Upper lobe of right lung (tissue), 1 donor: ENCODE measurements around the gene RNASE8. TPM values are rescaled to one million over a fixed set of nuclear protein-coding genes. Genes with fewer than 3 reads are reported as not detected.

Source experiments
- ATAC-seq: fragments of 200-7000 bp; cut with Tn5 transposase; one replicate; pipeline ENCODE4 v1.9.1; 2020; ENCODE audit warnings: mild to moderate bottlenecking, moderate library complexity
- DNase-seq: peaks from one replicate; pipeline ENCODE4 v3.0.0-alpha.2; 2020
- H3K27ac ChIP-seq: fragments of 200-600 bp; one replicate; pipeline ENCODE4 v1.8.0; 2022
- H3K27me3 ChIP-seq: fragments of 200-600 bp; one replicate; pipeline ENCODE4 v1.8.0; 2022; ENCODE audit warnings: mild to moderate bottlenecking
- H3K36me3 ChIP-seq: fragments of 200-600 bp; one replicate; pipeline ENCODE4 v1.8.0; 2022
- H3K4me1 ChIP-seq: fragments of 200-600 bp; one replicate; pipeline ENCODE4 v1.8.0; 2022
- H3K4me3 ChIP-seq: fragments of 200-600 bp; one replicate; pipeline ENCODE4 v1.8.0; 2022; ENCODE audit warnings: mild to moderate bottlenecking
- H3K9me3 ChIP-seq: fragments of 200-600 bp; one replicate; pipeline ENCODE4 v1.8.0; 2022
- CTCF ChIP-seq: fragments of 200-600 bp; IDR thresholded peaks from one replicate; pipeline ENCODE4 v1.8.0; 2022; ENCODE audit warnings: antibody characterized with exemption
- intact Hi-C: fragments of 100-400 bp; cut with DNase I; formaldehyde crosslinking; loops from one replicate; pipeline ENCODE4 v1.11.0; 2022
- total RNA-seq: library from RNA; stranded (reverse); fragmentation: NEBNext Ultra II Directional; extraction: Animal tissue kit (Norgen Biotek cat#: 25700); gene quantifications from one replicate; pipeline ENCODE4 v1.2.1, GENCODE V29; 2021
- donor health status: DM: no; HTN: yes; CAD: no; lungs with severe emphysema.

RNASE8 gene
- total RNA-seq, 1 donor from 2014 or later = not detected

- peaks cover 50% of the 10 kb centered on the region for H3K36me3 ChIP-seq
- no peak overlapping the region for H3K27ac ChIP-seq
- intact Hi-C loops = no loop called here
- H3K27me3 ChIP-seq = no peaks in the 10 kb centered on the region
- no peak overlapping the region for H3K4me3 ChIP-seq
- TF ChIP-seq CTCF = no peak
- H3K4me1 ChIP-seq = peaks cover 17% of the 10 kb centered on the region
- DNase-seq (no peak), ATAC-seq (no peak)
- H3K9me3 ChIP-seq = no peaks in the 10 kb centered on the region
Measured at GRCh38 chr14:21020977-21021545, 36.6 kb upstream of the RNASE8 start.

GRCh38 chr14:21022686-21023085 is 34.9 kb upstream of the RNASE8 start:
- no peak for TF ChIP-seq CTCF
- H3K9me3 ChIP-seq = no peaks in the 10 kb centered on the region
- no peak for ATAC-seq
- H3K27ac ChIP-seq = peak overlapping the region; percentile 17
- H3K27me3 ChIP-seq = no peaks in the 10 kb centered on the region
- no peak for DNase-seq
- peaks cover 41% of the 10 kb centered on the region for H3K36me3 ChIP-seq
- intact Hi-C loops = no loop called here
- peaks cover 22% of the 10 kb centered on the region for H3K4me1 ChIP-seq
- H3K4me3 ChIP-seq = peak overlapping the region; percentile 86

- peaks cover 37% of the 10 kb centered on the region for H3K36me3 ChIP-seq
- peak overlapping the region; percentile 86 for H3K4me3 ChIP-seq
- intact Hi-C loops = no loop called here
- TF ChIP-seq CTCF = no peak
- DNase-seq = no peak
- no peaks in the 10 kb centered on the region for H3K9me3 ChIP-seq
- peak; percentile 10 for ATAC-seq
- peaks cover 22% of the 10 kb centered on the region for H3K4me1 ChIP-seq
- H3K27me3 ChIP-seq = no peaks in the 10 kb centered on the region
- H3K27ac ChIP-seq = peak overlapping the region; percentile 88
Measured at GRCh38 chr14:21023174-21023573, 34.4 kb upstream of the RNASE8 start.

GRCh38 chr14:21023817-21024584 is 33.6 kb upstream of the RNASE8 start:
- DNase-seq (no peak), ATAC-seq (no peak)
- TF ChIP-seq CTCF = no peak
- H3K36me3 ChIP-seq = peaks cover 29% of the 10 kb centered on the region
- H3K9me3 ChIP-seq = no peaks in the 10 kb centered on the region
- H3K4me1 ChIP-seq = peaks cover 18% of the 10 kb centered on the region
- H3K27ac ChIP-seq = peak overlapping the region; percentile 88
- H3K4me3 ChIP-seq = peak overlapping the region; percentile 86
- intact Hi-C loops = no loop called here
- no peaks in the 10 kb centered on the region for H3K27me3 ChIP-seq

GRCh38 chr14:21024585-21025370 is 32.8 kb upstream of the RNASE8 start, which contains the start of gene NDRG2:
NDRG2 (minus strand) TSS chr14:21025061; CDS start chr14:21023315, 1,746 bp downstream.
- Histone ChIP-seq H3K27ac (peak within 1 kb of the TSS; percentile 88), H3K4me3 (peak within 1 kb of the TSS; percentile 86), H3K36me3 (peaks cover 21% of the 10 kb centered on the region), H3K27me3 (no peaks in the 10 kb centered on the region), H3K9me3 (no peaks in the 10 kb centered on the region), H3K4me1 (peaks cover 15% of the 10 kb centered on the region)
- peak; percentile 90 for ATAC-seq
- peak; percentile 91 for DNase-seq
- intact Hi-C loops = no loop called here
- TF ChIP-seq CTCF = no peak
